Measurements from ENCODE around the gene ZNF490. TPM values are rescaled to one million over a fixed set of nuclear protein-coding genes. Genes with fewer than 3 reads are reported as not detected.
A peak's percentile ranks its signal among the peaks of the same experiment; 100 is the strongest.

Gene ZNF490
- total and polyA plus RNA-seq, 10 of the 15 experiments (the other 5 are each of a cell fraction or from before 2014, with no cell fraction given): 0.57 to 8.4 (median 3.2) TPM

- TF ChIP-seq ATF7 (IDR thresholded peaks at IDR 0.05; ENCODE audit: low read depth): peak; percentile 22; the same call in 1 of the 2 replicates
- TF ChIP-seq BCL11A (IDR thresholded peaks at IDR 0.05; ENCODE audit: low read depth, low read length): no peak
- TF ChIP-seq, protein P1, sequence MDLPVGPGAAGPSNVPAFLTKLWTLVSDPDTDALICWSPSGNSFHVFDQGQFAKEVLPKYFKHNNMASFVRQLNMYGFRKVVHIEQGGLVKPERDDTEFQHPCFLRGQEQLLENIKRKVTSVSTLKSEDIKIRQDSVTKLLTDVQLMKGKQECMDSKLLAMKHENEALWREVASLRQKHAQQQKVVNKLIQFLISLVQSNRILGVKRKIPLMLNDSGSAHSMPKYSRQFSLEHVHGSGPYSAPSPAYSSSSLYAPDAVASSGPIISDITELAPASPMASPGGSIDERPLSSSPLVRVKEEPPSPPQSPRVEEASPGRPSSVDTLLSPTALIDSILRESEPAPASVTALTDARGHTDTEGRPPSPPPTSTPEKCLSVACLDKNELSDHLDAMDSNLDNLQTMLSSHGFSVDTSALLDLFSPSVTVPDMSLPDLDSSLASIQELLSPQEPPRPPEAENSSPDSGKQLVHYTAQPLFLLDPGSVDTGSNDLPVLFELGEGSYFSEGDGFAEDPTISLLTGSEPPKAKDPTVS (IDR thresholded peaks at IDR 0.05; ENCODE audit: low read depth, low read length): no peak
- TF ChIP-seq MEF2B (IDR thresholded peaks at IDR 0.05; ENCODE audit: partially characterized antibody, poor library complexity, severe bottlenecking): peak; percentile 70
- TF ChIP-seq STAT3 (IDR thresholded peaks at IDR 0.05; ENCODE audit: low read depth, low read length): no peak
- TF ChIP-seq, protein P2, sequence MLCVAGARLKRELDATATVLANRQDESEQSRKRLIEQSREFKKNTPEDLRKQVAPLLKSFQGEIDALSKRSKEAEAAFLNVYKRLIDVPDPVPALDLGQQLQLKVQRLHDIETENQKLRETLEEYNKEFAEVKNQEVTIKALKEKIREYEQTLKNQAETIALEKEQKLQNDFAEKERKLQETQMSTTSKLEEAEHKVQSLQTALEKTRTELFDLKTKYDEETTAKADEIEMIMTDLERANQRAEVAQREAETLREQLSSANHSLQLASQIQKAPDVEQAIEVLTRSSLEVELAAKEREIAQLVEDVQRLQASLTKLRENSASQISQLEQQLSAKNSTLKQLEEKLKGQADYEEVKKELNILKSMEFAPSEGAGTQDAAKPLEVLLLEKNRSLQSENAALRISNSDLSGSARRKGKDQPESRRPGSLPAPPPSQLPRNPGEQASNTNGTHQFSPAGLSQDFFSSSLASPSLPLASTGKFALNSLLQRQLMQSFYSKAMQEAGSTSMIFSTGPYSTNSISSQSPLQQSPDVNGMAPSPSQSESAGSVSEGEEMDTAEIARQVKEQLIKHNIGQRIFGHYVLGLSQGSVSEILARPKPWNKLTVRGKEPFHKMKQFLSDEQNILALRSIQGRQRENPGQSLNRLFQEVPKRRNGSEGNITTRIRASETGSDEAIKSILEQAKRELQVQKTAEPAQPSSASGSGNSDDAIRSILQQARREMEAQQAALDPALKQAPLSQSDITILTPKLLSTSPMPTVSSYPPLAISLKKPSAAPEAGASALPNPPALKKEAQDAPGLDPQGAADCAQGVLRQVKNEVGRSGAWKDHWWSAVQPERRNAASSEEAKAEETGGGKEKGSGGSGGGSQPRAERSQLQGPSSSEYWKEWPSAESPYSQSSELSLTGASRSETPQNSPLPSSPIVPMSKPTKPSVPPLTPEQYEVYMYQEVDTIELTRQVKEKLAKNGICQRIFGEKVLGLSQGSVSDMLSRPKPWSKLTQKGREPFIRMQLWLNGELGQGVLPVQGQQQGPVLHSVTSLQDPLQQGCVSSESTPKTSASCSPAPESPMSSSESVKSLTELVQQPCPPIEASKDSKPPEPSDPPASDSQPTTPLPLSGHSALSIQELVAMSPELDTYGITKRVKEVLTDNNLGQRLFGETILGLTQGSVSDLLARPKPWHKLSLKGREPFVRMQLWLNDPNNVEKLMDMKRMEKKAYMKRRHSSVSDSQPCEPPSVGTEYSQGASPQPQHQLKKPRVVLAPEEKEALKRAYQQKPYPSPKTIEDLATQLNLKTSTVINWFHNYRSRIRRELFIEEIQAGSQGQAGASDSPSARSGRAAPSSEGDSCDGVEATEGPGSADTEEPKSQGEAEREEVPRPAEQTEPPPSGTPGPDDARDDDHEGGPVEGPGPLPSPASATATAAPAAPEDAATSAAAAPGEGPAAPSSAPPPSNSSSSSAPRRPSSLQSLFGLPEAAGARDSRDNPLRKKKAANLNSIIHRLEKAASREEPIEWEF (IDR thresholded peaks at IDR 0.05; ENCODE audit: insufficient replicate concordance, low read depth, low read length): no peak
- TF ChIP-seq, protein P3, sequence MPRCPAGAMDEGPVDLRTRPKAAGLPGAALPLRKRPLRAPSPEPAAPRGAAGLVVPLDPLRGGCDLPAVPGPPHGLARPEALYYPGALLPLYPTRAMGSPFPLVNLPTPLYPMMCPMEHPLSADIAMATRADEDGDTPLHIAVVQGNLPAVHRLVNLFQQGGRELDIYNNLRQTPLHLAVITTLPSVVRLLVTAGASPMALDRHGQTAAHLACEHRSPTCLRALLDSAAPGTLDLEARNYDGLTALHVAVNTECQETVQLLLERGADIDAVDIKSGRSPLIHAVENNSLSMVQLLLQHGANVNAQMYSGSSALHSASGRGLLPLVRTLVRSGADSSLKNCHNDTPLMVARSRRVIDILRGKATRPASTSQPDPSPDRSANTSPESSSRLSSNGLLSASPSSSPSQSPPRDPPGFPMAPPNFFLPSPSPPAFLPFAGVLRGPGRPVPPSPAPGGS (IDR thresholded peaks at IDR 0.05; ENCODE audit: borderline replicate concordance, insufficient read depth, low read depth, low read length, poor library complexity, severe bottlenecking): no peak
- TF ChIP-seq POU2F2 (IDR thresholded peaks at IDR 0.05; ENCODE audit: borderline replicate concordance, low read depth, low read length): peak; percentile 96
- TF ChIP-seq EGR1 (IDR thresholded peaks at IDR 0.05; ENCODE audit: borderline replicate concordance in 1 of 2, low read depth in 2 of 2, low read length in 2 of 2): no peak
- TF ChIP-seq PBX3 (IDR thresholded peaks at IDR 0.05; ENCODE audit: insufficient replicate concordance, low read depth, low read length): peak; percentile 99
- TF ChIP-seq CEBPZ (IDR thresholded peaks at IDR 0.05; ENCODE audit: low read depth, low read length): peak; percentile 93
- 0 out of 2 replicates have a peak, but pooled peaks have one; percentile 49 for TF ChIP-seq TCF3 (IDR thresholded peaks at IDR 0.05; ENCODE audit: borderline replicate concordance, insufficient read depth, low read depth, low read length)
Measured at GRCh38 chr19:12551060-12551832, 59.4 kb downstream of the ZNF490 start, which contains the start of gene ZNF564 (continued).

All from GM12878 (cell line).